ENCODE data around the gene MNT.
A peak's percentile ranks its signal among the peaks of the same experiment; 100 is the strongest.
"Not testable (repeated sequence)": the region's sequence is repeated elsewhere in the genome, so short reads cannot be mapped to it uniquely, and the experiment has no call there.

Gene MNT, protein sequence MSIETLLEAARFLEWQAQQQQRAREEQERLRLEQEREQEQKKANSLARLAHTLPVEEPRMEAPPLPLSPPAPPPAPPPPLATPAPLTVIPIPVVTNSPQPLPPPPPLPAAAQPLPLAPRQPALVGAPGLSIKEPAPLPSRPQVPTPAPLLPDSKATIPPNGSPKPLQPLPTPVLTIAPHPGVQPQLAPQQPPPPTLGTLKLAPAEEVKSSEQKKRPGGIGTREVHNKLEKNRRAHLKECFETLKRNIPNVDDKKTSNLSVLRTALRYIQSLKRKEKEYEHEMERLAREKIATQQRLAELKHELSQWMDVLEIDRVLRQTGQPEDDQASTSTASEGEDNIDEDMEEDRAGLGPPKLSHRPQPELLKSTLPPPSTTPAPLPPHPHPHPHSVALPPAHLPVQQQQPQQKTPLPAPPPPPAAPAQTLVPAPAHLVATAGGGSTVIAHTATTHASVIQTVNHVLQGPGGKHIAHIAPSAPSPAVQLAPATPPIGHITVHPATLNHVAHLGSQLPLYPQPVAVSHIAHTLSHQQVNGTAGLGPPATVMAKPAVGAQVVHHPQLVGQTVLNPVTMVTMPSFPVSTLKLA

DNA sequence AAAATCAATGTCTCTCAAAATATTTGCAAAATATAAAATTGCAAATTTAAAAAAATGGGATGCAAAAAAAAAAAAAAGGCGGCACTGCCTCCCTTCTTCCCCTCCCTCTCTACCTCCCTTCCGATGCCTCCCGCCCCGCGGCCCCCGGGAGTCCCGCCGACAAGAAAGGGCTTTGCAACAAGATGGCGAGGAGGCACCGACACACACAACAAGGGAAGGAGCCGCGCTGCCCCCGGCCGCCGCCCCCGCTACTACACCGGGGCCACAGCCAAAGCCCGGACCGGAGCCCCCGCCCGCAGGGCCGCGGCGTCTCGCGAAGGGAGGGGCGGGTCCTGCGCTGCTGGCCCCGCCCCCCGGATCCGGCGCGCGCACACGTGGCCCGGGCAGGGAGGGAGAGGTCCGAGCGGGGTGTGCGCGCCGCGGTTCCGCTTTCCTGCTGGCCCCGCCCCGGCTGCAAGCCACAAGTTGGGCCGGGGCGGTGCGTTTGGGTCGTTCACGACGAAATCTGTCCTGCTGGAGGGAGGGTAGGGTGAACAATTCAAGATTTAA, at the start of gene MNT:
Gene MNT, minus strand, starts transcription at position 184 of the 549 bp plus-strand sequence. CDS start 348 bp downstream, outside the sequence.
- peak; percentile 97 for DNase-seq

DNA sequence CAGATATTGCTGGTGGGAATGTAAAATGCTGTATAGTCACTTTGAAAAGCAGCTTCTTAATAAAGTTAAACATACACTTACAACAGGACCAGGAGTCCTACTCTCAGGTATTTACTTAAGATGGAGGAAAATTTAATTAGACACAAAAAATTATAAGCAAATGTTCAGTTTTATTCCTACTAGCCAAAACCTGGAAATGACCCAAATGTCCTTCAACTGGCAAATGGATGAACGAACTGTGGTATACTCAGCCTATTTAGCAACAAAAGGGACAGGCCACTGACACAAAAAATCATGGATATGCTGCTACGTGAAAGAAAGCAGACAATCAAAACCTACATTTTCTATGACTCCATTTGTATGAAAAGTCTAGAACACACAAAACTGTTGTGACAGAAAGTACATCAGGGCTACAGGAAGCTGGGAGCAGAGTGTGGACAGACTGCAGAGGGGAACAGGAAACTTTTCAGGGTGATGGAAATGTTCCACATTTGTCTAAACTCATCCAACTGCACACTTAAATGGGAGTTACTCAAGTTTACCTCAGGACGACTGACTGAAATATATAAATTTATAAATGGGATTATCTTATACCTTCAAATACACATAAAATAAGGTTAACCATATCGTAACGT, 49.3 kb upstream of the MNT start:
- DNase-seq, result no peak

DNA sequence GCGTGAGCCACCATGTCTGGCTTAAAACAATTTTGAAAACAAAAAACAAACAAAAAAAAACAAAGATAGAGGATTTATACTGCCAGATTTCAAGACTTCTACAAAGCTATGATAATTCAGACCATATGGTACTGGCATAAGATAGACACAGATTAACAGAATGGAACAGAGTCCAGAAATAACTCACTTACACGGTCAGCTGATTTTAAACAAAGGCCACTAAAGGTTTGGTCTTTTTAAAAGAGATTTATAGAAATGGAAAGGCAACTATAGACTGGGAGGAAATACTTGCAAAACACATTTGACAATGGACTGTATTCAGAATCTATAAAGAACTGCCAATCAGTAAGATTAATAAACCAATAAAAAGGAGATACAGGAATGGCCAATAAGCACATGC, 48.6 kb upstream of the MNT start:
- no peak for DNase-seq

DNA sequence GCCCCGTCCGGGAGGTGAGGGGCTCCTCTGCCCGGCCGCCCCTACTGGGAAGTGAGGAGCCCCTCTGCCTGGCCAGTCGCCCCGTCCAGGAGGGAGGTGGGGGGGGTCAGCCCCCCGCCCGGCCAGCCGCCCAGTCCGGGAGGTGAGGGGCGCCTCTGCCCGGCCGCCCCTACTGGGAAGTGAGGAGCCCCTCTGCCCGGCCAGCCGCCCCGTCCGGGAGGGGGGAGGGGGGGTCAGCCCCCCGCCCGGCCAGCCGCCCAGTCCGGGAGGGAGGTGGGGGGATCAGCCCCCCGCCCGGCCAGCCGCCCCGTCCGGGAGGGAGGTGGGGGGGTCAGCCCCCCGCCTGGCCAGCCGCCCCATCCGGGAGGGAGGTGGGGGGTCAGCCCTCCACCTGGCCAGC, 46.6 kb upstream of the MNT start:
- not testable (repeated sequence) for DNase-seq

DNA sequence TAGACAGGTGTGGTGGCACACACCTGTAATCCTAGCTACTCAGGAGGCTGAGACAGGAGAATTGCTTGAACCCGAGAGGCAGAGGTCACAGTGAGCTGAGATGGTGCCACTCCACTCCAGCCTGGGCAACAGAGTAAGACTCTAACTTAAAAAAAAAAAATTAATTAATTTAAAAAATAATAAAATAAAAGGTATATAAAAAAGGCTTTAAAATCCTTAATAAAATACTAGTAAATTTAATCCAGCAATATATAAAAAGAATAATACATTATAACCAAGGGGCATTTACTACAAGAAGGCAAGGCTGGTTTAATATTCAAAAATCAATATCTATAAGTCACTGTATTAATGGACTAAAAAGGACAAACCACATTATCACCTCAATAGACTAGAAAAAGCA, 44.8 kb upstream of the MNT start:
- DNase-seq, result no peak

DNA sequence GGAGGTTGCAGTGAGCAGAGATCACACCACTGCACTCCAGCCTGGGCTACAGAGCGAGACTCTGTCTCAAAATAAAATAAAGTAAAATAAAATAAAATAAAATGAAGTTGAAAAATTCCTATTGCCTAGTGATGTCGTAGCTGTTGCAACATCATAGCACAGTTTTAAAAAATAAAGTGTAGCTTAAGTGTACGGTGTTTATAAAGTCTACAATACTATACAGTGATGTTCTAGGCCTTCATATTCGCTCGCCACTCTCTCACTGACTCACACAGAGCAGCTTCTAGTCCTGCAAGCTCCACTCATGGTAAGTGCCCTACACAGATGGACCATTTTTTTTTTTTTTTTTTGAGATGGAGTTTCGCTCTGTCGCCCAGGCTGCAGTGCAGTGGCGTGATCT, 43.5 kb upstream of the MNT start:
- no peak for DNase-seq

DNA sequence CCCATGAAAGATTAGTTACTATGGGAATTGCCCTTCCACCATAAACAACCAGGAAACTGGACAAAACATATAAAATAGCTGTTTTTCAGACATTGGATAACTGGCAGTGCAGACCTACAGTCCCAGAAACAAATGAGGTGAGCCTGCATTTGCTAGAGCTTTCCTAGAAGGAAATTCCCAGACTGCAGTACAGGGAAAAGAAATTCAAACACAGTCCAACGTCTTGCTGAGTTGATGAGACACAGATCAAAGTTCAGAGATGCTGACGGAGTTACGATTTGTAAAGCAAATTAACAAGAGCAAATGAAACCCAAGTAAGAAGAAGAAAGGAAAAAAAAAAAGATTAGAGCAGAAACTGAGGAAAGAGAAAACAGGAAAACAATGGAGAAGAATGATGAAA, 41.3 kb upstream of the MNT start:
- DNase-seq, result no peak

DNA sequence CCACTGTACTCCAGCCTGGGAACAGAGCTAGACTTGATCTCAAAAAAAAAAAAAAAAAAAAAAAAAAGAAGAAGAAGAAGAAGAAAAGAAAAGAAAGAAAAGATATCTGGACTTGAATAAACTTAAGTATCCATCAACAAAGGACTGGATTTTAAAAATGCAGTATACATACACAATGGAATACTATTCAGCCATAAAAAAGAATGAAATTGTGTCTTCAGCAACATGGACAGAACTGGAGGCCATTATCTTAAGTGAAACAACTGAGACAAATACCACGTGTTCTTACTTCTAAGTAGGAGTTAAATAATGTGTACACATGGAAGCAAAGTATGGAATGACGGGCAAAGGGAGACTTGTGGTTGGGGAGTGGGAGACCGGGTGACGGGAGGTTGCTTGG, 40.1 kb upstream of the MNT start:
- no peak for DNase-seq

DNA sequence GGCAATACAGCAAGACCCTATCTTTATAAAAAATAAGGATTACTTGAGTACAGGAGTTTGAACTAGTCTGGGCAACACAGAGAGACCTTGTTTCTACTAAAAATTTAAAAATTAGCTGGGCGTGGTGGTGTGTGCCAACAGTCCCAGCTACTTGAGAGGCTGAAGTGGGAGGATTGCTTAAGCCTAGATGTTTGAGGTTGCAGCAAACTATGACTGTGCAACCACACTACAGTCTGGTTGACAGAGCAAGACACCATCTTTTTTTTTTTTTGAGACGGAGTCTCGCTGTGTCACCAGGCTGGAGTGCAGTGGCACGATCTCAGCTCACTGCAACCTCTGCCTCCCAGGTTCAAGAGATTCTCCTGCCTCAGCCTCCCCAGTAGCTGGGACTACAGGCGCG, 39.1 kb upstream of the MNT start:
- DNase-seq, result not testable (repeated sequence)

DNA sequence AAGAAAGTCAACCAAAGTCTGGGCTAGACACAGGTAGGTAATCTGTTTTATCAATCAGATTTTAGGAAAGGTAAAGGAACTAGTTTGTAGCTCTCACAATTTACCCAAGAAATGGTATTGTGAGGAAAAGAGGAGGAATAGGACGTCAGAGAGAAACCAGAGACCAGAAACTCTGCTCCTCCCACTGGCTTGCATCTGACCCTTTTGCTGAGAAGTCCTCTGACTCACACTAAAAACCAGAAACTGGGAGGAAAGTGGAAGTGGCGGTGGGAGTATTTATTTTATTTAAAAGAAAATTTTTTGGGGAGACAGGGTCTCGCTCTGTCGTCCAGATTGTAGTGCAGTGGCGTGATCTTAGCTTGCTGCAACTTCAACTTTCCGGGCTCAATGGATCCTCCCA, 38.0 kb upstream of the MNT start:
- no peak for DNase-seq

DNA sequence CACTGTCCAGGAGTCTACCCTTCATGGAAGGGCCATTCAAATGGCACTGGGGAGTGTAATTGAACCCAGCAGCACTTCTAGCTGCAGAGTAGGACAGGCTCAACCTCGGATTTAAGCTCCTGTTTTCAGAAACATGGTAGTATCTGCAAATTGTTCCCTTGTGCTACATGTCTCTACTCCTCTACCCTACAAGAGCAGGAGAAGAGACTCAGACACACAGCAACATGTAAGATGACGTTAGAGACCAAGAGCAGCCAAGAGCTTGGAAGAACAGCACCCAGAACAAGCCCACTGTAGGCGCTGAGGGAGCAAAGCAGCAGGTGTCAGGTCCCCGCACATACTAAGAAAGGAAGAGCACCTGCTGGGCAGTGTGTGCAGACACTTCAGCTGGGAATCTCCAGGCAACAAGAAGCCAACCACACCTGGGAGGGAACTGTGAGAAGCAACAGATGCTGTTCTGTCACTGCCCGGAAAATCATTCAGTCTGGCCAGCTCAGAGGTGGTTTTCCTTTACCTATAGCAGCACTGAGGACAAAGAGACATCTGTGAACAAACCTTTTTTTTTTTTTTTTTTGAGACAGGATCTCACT, 35.6 kb upstream of the MNT start:
- peak; percentile 24 for DNase-seq

DNA sequence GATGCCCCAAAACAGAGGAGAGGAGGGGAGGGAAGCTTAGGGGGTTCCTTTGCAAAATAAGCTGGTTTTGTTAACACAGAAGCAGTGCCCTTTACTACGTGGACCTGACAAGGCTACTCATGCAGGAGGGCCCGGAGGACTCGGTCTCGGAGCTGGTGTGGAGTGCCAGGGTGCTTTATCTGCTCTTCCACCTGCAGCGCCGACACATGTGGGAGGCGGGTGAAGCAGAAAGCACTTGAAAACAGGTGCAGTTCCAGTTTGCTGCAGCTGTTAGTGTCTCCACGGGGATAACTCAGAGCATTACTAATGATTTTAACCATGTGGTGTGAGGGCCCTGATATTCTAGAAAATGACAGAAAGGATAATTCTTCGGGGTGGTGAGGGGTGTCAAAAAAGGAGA, 35.0 kb upstream of the MNT start:
- DNase-seq, result peak; percentile 54

DNA sequence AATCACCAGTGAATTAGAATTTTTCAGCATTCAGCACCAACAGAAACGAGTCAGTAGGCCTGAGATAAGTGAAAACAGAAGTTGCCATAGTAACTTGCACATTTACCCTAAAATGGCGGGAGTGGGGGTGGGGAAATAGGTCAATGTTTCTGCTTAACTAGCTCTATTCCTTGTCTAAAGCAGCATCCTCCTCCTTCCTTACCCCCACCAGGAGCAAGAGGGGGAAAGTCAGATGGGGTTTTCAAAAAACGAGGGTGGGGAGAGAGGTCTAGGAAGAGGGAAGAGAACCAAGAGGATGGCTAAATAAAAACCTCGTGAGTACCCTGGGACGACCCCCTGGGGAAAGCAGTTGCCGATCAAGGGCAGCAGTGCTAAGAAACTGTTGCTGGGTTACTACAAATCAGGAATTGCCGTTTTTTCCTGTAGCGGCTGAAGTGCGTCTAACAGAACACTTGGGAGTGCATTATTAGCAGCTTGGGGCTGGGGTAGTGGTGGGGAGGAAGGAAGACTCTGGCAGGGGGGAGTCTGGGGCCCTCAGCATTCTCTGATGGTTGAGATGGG, 34.4 kb upstream of the MNT start:
- peak; percentile 38 for DNase-seq

DNA sequence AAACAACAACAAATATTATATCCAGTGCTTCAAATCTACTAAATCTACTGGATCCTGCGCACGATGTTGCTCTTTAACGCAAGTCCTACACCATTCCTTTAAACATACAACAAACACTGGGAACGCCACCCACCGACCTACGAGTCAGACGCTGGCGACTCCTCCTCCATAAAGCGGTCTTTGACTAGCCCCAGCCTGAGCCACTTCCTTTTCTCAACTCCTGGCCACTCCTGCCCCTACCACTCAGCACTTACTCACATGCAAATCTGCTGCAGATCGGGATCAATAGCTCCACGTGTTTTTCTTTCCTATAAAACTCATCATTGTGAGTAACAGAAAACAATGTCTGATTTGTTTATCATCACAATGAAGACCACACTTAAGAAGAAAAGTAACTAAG, 32.8 kb upstream of the MNT start:
- DNase-seq, result no peak

DNA sequence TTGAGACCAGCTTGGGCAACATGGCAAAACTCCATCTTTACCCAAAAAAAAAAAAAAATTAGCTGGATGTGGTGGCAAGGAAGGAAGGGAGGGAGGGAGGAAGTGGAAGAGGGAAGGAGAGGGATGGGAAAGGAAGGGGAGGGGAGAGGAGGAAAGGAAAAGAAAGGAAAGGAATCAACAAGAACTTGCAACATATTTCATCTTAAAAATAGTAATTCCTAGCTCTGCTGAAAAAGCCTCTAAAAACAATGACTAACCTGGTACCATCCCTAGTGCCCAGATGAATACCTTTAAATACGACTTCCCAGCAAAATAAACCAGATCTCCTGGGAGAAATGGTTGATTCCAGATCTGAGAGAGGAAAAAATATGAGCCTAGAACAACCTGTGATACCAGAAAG, 27.1 kb upstream of the MNT start:
- DNase-seq, result no peak

DNA sequence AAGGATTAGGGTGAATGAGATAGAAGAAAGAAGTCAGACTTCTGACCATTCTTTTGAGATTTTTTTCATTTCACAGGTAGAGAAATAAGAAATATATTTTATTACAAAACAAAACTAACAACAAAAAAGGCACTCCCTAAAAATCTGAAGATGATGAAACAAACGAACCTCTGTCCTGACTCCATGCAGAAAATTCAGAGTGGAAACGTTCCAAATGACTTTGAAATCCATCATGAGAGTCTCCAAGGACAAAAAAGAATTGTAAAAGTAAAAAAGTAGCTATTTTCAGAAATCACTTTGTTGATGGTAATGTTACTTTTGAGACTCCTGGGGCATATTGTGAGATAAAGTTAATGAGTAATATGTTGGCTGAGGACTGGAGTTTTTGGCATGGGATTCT, 26.4 kb upstream of the MNT start:
- DNase-seq, result no peak

DNA sequence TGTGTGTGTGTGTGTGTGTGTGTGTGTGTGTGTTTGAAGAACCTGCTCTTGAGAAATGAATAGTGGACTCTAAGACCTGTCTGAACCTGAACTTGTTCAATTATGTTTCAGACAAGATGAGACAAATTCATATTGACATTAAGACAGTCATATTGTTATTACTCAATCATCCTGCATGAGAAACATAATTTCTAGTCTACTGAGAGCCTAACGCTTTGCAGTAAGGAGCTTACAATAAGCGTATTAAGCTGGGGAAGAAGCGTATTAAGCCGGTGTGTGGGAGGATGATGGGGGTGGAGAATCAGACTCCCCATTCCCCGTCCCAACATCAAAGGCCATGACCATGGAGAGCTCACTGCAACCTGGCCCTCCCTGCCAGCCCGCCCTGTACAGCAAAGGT, 22.4 kb upstream of the MNT start:
- no peak for DNase-seq

DNA sequence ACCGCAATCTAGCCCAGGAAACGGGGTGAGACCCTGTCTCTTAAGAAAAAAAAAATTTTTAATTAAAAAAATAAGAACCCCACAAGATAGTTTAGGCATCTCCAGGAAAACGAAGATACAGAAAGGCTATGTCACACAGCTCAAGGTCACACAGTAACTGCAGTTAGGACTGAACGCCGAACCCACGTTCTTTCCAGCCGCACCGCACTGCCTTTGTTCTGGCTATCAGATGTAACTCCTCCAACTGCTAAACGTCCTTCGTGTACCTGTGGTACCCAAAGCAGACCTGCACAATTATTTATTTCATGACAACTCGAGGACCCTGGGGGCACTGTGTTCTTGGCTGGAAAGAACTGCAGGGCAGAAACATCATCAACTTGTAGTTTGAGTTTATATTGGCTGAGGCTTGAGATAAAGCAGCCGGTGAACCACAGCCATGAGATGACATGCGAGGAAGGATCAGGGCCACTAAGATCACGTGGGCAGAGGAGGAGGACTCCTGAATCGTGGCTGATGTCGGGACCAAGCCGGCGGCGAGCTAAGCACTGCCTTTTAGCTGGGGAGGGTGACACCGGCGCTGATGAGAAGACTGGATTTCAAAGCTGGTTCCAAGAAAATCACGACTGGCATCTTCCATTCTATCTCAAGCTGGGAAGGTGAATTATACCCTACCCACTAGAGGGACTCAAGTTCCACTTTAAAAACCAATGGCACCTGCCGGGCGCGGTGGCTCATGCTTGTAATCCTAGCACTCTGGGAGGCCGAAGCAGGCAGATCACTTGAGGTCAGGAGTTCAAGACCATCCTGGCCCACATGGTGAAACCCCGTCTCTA, 20.7 kb upstream of the MNT start:
- DNase-seq, result no peak

DNA sequence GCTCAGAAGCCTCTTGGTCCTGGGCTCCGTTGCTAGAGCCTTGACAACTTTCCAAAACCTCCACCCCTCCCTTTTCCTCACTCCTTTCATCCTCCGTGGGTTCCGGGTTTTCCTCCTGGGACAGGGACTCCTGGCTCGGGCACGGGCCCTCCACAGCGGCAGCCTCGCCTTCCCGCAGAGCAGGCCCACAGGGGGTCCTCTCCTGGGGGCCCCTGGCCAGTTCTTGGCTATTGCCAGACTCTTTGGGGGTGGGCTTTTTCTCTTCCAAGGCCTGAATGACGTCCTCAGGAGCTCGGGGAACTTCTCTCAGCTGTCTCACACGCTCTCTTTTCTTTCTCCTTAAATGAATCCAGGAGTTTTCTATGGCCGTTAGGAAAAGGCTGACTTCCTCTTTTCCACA, 19.3 kb upstream of the MNT start:
- peak; percentile 43 for DNase-seq

DNA sequence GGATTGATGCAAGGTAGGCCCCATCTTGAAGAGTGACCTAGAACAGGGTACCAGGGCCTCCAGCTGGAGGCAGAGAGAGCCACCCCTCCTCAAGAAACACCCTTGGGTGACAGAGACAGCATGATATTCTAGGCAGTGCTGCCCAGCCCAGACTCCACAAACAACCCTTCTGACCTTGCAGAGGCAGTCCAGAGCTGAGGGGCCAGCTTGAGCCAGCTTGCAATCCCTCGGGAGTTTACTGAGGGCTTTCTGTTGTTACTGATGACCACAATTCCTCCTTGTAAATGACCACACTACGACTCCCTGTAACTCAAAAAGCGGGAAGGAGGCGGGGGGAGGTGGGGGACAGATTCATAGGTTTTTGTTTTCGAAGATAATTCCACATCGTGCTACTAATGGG, 18.6 kb upstream of the MNT start:
- peak; percentile 19 for DNase-seq

DNA sequence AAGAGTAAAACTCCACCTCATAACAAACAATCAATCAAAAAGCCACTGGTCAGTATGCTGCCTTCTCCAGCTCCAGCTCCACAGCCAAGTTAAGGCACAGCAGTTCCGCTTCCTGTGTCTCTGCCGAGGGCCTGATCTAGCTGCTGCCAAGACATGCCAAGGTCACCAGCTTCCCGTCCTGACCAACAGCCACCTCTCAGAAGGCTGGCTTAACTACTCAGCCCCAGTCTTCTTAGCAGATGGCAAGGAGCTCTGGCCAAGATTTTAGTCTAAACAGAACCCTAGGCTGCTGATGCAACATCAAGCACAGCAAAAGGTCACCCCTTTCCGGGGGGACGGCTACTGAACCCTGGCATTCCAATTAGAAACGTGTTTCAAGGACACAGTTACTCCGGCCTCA, 17.7 kb upstream of the MNT start:
- no peak for DNase-seq

DNA sequence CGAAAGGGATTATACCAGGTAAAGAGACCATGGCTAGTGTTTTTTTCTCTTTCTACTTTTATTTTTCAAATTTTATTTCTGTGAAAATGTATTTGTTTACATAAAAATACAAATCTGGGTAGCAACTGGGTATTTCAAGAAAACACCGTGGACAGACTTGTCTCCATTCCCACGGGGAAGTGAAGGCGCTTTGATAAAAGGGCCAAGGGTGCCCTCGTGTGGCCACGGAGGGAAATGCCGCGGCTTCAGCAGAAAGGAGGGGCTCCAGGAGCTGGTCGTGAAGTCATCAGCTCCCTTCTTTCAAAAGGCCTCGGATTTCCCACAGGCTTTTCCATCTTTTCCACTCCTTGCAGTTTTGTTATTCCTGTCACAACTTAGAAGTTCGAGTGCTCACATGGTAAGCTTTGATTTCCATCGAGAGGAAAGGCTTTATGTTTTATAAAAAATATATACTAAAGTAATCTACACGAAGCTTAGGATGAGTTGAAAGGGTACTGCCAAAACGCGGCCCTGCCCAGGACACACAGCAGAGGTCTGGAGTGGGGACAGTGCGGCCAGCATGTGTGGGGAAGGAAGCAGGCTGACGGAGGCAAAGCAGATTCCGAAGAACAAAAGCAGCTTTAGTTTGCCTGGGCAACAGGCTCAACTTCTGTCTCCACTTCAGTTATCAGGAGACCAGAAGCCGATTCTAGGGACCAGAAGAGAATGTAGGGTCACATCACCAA, 15.3 kb upstream of the MNT start:
- DNase-seq, result peak; percentile 93

Measured in right hindlimb (tissue), 1 donor.